ENCODE measurements around the gene RNF44.

The RNF44 gene

GRCh38 chr5:176486189-176486757 lies 50.9 kb downstream of the RNF44 start:
- TF ChIP-seq, protein P1, sequence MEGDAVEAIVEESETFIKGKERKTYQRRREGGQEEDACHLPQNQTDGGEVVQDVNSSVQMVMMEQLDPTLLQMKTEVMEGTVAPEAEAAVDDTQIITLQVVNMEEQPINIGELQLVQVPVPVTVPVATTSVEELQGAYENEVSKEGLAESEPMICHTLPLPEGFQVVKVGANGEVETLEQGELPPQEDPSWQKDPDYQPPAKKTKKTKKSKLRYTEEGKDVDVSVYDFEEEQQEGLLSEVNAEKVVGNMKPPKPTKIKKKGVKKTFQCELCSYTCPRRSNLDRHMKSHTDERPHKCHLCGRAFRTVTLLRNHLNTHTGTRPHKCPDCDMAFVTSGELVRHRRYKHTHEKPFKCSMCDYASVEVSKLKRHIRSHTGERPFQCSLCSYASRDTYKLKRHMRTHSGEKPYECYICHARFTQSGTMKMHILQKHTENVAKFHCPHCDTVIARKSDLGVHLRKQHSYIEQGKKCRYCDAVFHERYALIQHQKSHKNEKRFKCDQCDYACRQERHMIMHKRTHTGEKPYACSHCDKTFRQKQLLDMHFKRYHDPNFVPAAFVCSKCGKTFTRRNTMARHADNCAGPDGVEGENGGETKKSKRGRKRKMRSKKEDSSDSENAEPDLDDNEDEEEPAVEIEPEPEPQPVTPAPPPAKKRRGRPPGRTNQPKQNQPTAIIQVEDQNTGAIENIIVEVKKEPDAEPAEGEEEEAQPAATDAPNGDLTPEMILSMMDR (conservative IDR thresholded peaks at IDR 0.05) = no peak
- H3K27ac ChIP-seq = no peak overlapping the region

- TF ChIP-seq, protein P1 (conservative IDR thresholded peaks at IDR 0.05) = no peak
- H3K27ac ChIP-seq = no peak overlapping the region
Observed at GRCh38 chr5:176485176-176485575, 52.0 kb downstream of the RNF44 start.

GRCh38 chr5:176481711-176482110 lies 55.5 kb downstream of the RNF44 start:
- no peak overlapping the region for H3K27ac ChIP-seq
- TF ChIP-seq, protein P1 (conservative IDR thresholded peaks at IDR 0.05) = no peak
